Stimulated activated CD8-positive, alpha-beta memory T cell treated with anti-CD3 and anti-CD28 coated beads, Interleukin-15, amount 100 ng/mL, for 48 hours (primary cell): Measurements from ENCODE around the gene MCF2L.
A peak's percentile ranks its signal among the peaks of the same experiment; 100 is the strongest.
"Not testable (repeated sequence)": the region's sequence is repeated elsewhere in the genome, so short reads cannot be mapped to it uniquely, and the experiment has no call there.

Experiments used
- DNase-seq, 2 donors: peaks; one replicate each; pipeline ENCODE4 v3.0.0-alpha.2; 2020; ENCODE audit warnings: low read depth in 2 of 2

Gene MCF2L

GRCh38 chr13:113015826-113016525 lies 47.0 kb downstream of the MCF2L start:
- DNase-seq, result no peak

GRCh38 chr13:113016526-113017295 lies 47.7 kb downstream of the MCF2L start:
- DNase-seq, result no peak

GRCh38 chr13:113017506-113018215 lies 48.6 kb downstream of the MCF2L start:
- no peak for DNase-seq

- no peak for DNase-seq
These were observed 49.9 kb downstream of the MCF2L start for GRCh38 chr13:113018676-113019465.

- DNase-seq, result no peak
These were observed 51.5 kb downstream of the MCF2L start for GRCh38 chr13:113020323-113021080.

GRCh38 chr13:113021391-113021790 lies 52.4 kb downstream of the MCF2L start:
- DNase-seq, result no peak

- DNase-seq, result no peak
These were observed 52.8 kb downstream of the MCF2L start for GRCh38 chr13:113021811-113022210.

GRCh38 chr13:113022391-113022744 lies 53.4 kb downstream of the MCF2L start:
- DNase-seq, result no peak

GRCh38 chr13:113022745-113023574 lies 53.9 kb downstream of the MCF2L start:
- no peak for DNase-seq

- DNase-seq, result no peak
These were observed 54.8 kb downstream of the MCF2L start for GRCh38 chr13:113023694-113024430.

- DNase-seq, result no peak
These were observed 55.5 kb downstream of the MCF2L start for GRCh38 chr13:113024466-113024865.

- DNase-seq, result no peak
These were observed 57.4 kb downstream of the MCF2L start for GRCh38 chr13:113026391-113026910.

- no peak for DNase-seq
These were observed 58.1 kb downstream of the MCF2L start for GRCh38 chr13:113027095-113027494.

GRCh38 chr13:113027566-113027965 lies 58.6 kb downstream of the MCF2L start:
- DNase-seq, result no peak

- DNase-seq, result no peak
These were observed 59.5 kb downstream of the MCF2L start for GRCh38 chr13:113028336-113029060.

- no peak for DNase-seq
These were observed 60.0 kb downstream of the MCF2L start for GRCh38 chr13:113029061-113029445.

GRCh38 chr13:113029487-113030258 lies 60.7 kb downstream of the MCF2L start:
- peak; percentile 15 to 21 for DNase-seq

- not testable (repeated sequence) for DNase-seq
These were observed 61.2 kb downstream of the MCF2L start for GRCh38 chr13:113030259-113030640.
